HEK293 (cell line): ENCODE data around the gene KCNK7.

Experiments used
- CTCF ChIA-PET: fragments of 350-600 bp; formaldehyde crosslinking; extraction: SDS; loops from one replicate; lab custom pipeline; 2021; ENCODE audit warnings: antibody characterized with exemption; lab: Yijun Ruan, JAX
- POLR2A ChIA-PET: fragments of 300-600 bp; formaldehyde crosslinking; extraction: SDS; loops from one replicate; lab custom pipeline; 2020; ENCODE audit warnings: antibody characterized with exemption, inconsistent platforms; lab: Yijun Ruan, JAX
- H3K27ac ChIP-seq: fragments of 200-500 bp; sonication (Bioruptor generic); 2 replicates; pipeline ENCODE4 v1.5.1; 2014; ENCODE audit warnings: low read depth, low read length, control low read depth, inconsistent platforms; ENCODE audit errors: extremely low read depth
- H3K36me3 ChIP-seq, 2 experiments: fragments of 200-500 bp in 1 of 2; sonication (Bioruptor generic) in 1 of 2; 1 replicate in 1 of 2; 2 replicates in 1 of 2; pipeline ENCODE4 v1.5.1; 2014 to 2017; ENCODE audit warnings: inconsistent platforms in 2 of 2, low read length in 2 of 2; ENCODE audit not compliant: control insufficient read depth in 2 of 2, insufficient read depth in 1 of 2
- H3K4me1 ChIP-seq: fragments of 200-500 bp; sonication (Bioruptor generic); 2 replicates; pipeline ENCODE4 v1.5.1; 2014; ENCODE audit warnings: mild to moderate bottlenecking, low read length, inconsistent platforms; ENCODE audit not compliant: control insufficient read depth, insufficient read depth
- H3K4me3 ChIP-seq: 2 replicates; pipeline ENCODE4 v1.5.1; 2011; ENCODE audit warnings: low read depth, mild to moderate bottlenecking, control low read depth, low read length, moderate library complexity
- H3K9me3 ChIP-seq: fragments of 200-500 bp; sonication (Bioruptor generic); 2 replicates; pipeline ENCODE4 v1.5.1; 2014; ENCODE audit warnings: low read depth, low read length, inconsistent platforms; ENCODE audit not compliant: control insufficient read depth, insufficient read depth
- HIC1 ChIP-seq: fragments of 450-650 bp; formaldehyde crosslinking; IDR thresholded peaks from 2 replicates; pipeline ENCODE4 v1.5.1; 2016; ENCODE audit warnings: missing biosample characterization, missing genetic modification characterization
- INSM2 ChIP-seq: fragments of 450-650 bp; formaldehyde crosslinking; IDR thresholded peaks from 2 replicates; pipeline ENCODE4 v1.5.1; 2016; ENCODE audit warnings: missing biosample characterization, missing genetic modification characterization
- KLF7 ChIP-seq: fragments of 450-650 bp; formaldehyde crosslinking; IDR thresholded peaks from 2 replicates; pipeline ENCODE4 v1.5.1; 2016; ENCODE audit warnings: missing biosample characterization, missing genetic modification characterization, borderline replicate concordance
- KLF8 ChIP-seq: fragments of 450-650 bp; formaldehyde crosslinking; IDR thresholded peaks from 2 replicates; pipeline ENCODE4 v1.5.1; 2016; ENCODE audit warnings: missing biosample characterization, missing genetic modification characterization
- KLF9 ChIP-seq: fragments of 450-650 bp; formaldehyde crosslinking; IDR thresholded peaks from 2 replicates; pipeline ENCODE4 v1.5.1; 2016; ENCODE audit warnings: missing biosample characterization, missing genetic modification characterization, low read depth
- ZBTB48 ChIP-seq: fragments of 450-650 bp; formaldehyde crosslinking; IDR thresholded peaks from 2 replicates; pipeline ENCODE4 v1.5.1; 2016; ENCODE audit warnings: missing biosample characterization, missing genetic modification characterization
- ZNF114 ChIP-seq: fragments of 450-650 bp; formaldehyde crosslinking; IDR thresholded peaks from 2 replicates; pipeline ENCODE4 v1.5.0; 2017; ENCODE audit warnings: missing biosample characterization, missing genetic modification characterization
- ZNF37A ChIP-seq: fragments of 450-650 bp; IDR thresholded peaks from 2 replicates; pipeline ENCODE4 v1.5.1; 2018; ENCODE audit warnings: missing biosample characterization, missing genetic modification characterization
- ZNF654 ChIP-seq: fragments of 450-650 bp; formaldehyde crosslinking; IDR thresholded peaks from 2 replicates; pipeline ENCODE4 v1.5.1; 2016; ENCODE audit warnings: low read depth, missing biosample characterization, missing genetic modification characterization
- ZNF670 ChIP-seq: fragments of 450-650 bp; formaldehyde crosslinking; IDR thresholded peaks from 2 replicates; pipeline ENCODE4 v1.5.1; 2016; ENCODE audit warnings: missing biosample characterization, missing genetic modification characterization, low read depth
- ZNF785 ChIP-seq: fragments of 450-650 bp; formaldehyde crosslinking; IDR thresholded peaks from 2 replicates; pipeline ENCODE4 v1.5.1; 2016; ENCODE audit warnings: missing biosample characterization, missing genetic modification characterization
- ZNF791 ChIP-seq: fragments of 450-650 bp; formaldehyde crosslinking; IDR thresholded peaks from 2 replicates; pipeline ENCODE4 v1.5.1; 2016; ENCODE audit warnings: missing biosample characterization, missing genetic modification characterization
- ZSCAN18 ChIP-seq: fragments of 450-650 bp; formaldehyde crosslinking; IDR thresholded peaks from 2 replicates; pipeline ENCODE4 v1.5.1; 2016; ENCODE audit warnings: missing biosample characterization, missing genetic modification characterization
- ZSCAN4 ChIP-seq: fragments of 450-650 bp; formaldehyde crosslinking; IDR thresholded peaks from 2 replicates; pipeline ENCODE4 v1.5.1; 2017; ENCODE audit warnings: missing biosample characterization, missing genetic modification characterization
- TF ChIP-seq, protein P1 (sequence below): fragments of 450-650 bp; formaldehyde crosslinking; IDR thresholded peaks from 2 replicates; pipeline ENCODE4 v1.5.1; 2016; ENCODE audit warnings: missing biosample characterization, missing genetic modification characterization
- TF ChIP-seq, protein P2 (sequence below): fragments of 450-650 bp; formaldehyde crosslinking; IDR thresholded peaks from 2 replicates; pipeline ENCODE4 v1.5.1; 2016; ENCODE audit warnings: missing biosample characterization, missing genetic modification characterization

KCNK7 gene

DNA sequence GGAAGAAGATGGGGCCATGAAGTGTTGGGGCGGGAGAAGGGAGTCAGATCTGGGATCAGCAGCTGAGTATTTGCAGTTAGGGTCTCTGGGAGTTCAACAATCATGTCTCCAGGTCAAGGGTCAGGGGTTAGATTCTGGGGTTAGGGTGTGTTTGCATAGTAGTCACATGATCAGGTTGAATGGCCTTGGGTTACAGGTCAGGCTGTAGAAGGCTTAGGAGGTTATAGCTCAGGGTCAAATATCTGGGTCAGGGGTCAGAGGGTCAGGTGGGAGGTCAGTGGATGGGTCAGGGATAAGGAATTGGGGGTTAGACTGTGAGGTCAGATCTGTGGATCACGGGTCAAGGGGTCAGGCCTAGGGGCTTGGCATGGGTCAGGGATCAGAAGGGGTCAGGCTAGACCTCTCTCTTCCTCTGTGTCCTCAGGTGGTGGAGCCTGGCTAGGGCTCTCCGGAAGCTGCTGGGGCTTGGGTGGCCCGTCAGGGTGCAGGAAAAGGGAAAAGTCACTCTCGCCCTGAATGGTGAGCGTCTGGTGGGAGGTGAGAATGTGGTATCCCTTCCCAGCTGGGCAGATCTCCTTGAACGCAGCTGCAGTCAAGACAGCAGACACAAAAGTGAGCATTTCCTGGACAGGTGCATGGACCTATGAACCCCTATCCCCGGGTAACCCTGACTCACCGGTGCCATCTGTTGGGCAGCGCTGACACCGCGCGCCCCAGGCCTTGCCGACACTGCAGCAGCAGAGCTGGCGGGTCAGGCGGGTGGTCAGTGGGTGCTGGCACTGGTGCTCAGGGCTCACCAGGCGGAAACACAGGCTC is 43.8 kb downstream of the KCNK7 start (continued):
- TF ChIP-seq HIC1, result 0 out of 2 replicates have a peak, but pooled peaks have one; percentile 58
- TF ChIP-seq ZBTB48 (tag by site-specific recombination), result peak; percentile 50; the same call in 1 of the 2 replicates
- TF ChIP-seq, protein P1, sequence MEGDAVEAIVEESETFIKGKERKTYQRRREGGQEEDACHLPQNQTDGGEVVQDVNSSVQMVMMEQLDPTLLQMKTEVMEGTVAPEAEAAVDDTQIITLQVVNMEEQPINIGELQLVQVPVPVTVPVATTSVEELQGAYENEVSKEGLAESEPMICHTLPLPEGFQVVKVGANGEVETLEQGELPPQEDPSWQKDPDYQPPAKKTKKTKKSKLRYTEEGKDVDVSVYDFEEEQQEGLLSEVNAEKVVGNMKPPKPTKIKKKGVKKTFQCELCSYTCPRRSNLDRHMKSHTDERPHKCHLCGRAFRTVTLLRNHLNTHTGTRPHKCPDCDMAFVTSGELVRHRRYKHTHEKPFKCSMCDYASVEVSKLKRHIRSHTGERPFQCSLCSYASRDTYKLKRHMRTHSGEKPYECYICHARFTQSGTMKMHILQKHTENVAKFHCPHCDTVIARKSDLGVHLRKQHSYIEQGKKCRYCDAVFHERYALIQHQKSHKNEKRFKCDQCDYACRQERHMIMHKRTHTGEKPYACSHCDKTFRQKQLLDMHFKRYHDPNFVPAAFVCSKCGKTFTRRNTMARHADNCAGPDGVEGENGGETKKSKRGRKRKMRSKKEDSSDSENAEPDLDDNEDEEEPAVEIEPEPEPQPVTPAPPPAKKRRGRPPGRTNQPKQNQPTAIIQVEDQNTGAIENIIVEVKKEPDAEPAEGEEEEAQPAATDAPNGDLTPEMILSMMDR (tag by site-specific recombination), result peak; percentile 48; the same call in 1 of the 2 replicates
- TF ChIP-seq KLF7, result 0 out of 2 replicates have a peak, but pooled peaks have one; percentile 18
- TF ChIP-seq ZNF791, result no peak

DNA sequence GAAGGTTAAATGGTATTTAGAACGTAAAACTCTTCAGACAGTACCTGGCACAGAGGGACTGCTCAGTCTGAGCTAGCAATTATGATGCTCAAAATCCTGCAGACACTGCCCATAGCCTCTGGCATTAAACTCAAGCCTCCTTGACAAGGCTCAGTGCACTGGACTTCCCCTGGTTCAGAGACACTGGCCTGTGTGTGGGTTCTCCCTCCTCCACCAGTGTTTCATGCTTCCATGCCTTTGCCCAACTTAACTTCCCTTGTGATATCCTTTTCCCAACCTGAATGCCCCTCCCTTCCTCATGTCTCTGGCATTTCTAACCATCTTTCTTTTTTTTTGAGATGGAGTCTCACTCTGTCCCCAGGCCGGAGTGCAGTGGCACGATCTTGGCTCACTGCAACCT is 46.5 kb downstream of the KCNK7 start:
- Histone ChIP-seq H3K27ac (no peak overlapping the region), H3K9me3 (no peaks in the 10 kb centered on the region), H3K4me3 (no peak overlapping the region)
- no peak for TF ChIP-seq INSM2 (tag by site-specific recombination)
- TF ChIP-seq ZNF785 (tag by site-specific recombination), result no peak
- no peak for TF ChIP-seq ZSCAN18
- TF ChIP-seq KLF8, result no peak
- no peak for TF ChIP-seq ZSCAN4
- TF ChIP-seq ZNF37A (tag by site-specific recombination), result no peak
- no peak for TF ChIP-seq KLF7
- no peak for TF ChIP-seq KLF9
- TF ChIP-seq, protein P2, sequence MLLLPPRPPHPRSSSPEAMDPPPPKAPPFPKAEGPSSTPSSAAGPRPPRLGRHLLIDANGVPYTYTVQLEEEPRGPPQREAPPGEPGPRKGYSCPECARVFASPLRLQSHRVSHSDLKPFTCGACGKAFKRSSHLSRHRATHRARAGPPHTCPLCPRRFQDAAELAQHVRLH (tag by site-specific recombination), result no peak
- TF ChIP-seq ZNF654 (tag by site-specific recombination), result no peak
- no peak for TF ChIP-seq ZNF114 (tag by site-specific recombination)
- no peak for TF ChIP-seq ZNF670 (tag by site-specific recombination)
- TF ChIP-seq, all 188 proteins: peak for 0
- Histone ChIP-seq H3K4me1 (no peaks in the 10 kb centered on the region; the same call in 1 of the 2 replicates), H3K36me3 (peaks cover 5 to 74% of the 10 kb centered on the region in 2 experiments; a peak in 2 of 3 replicates)
- CTCF ChIA-PET, result interaction anchor here (0.7 to 1.9 kb wide), 3 partner anchors 24 to 219 kb away, joined by 3 to 7 read pairs (median 4); no protein-coding TSS in a partner anchor
- POLR2A ChIA-PET, result interaction anchor here (0.7 to 3.0 kb wide), 5 partner anchors 9 to 76 kb away, joined by 3 to 9 read pairs (median 5); partner anchors contain the start of gene ZNRD2
